Measurements from ENCODE around the gene WNT7B.

The WNT7B gene

GRCh38 chr22:45952151-45952550, 24.8 kb downstream of the WNT7B start:
- DNase-seq, result no peak

- DNase-seq, result no peak
Measured at GRCh38 chr22:45949891-45950290, 27.1 kb downstream of the WNT7B start.

GRCh38 chr22:45949258-45949870, 27.6 kb downstream of the WNT7B start:
- DNase-seq, result no peak

DNA sequence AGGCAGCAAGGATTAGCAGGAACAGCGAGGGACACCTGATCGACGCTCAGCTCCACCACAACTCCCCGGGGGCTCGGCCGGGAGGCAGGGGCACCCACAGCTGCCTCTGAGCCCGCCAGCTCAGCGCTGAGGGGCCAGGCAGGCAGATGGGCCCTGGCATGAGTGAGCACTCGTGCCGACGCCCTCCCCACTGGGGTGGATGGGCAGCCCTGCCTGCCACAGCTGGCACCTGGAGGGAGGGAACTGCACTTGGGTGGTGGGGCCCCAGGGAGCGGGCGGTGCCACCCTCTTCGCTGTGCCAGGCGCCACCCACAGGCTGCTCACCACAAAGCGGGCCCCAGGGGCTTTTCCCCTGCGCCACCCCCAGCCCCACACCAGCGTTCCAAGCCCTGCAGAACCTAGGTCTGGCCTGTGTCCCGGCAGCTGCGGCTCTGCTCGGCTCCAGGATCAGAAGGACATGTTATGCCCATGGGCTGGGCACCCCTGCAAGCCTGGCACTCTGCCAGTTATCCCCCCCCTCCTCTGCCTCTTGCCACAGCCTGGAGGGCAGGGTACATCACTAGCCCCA, 28.8 kb downstream of the WNT7B start:
- no peak for DNase-seq

DNA sequence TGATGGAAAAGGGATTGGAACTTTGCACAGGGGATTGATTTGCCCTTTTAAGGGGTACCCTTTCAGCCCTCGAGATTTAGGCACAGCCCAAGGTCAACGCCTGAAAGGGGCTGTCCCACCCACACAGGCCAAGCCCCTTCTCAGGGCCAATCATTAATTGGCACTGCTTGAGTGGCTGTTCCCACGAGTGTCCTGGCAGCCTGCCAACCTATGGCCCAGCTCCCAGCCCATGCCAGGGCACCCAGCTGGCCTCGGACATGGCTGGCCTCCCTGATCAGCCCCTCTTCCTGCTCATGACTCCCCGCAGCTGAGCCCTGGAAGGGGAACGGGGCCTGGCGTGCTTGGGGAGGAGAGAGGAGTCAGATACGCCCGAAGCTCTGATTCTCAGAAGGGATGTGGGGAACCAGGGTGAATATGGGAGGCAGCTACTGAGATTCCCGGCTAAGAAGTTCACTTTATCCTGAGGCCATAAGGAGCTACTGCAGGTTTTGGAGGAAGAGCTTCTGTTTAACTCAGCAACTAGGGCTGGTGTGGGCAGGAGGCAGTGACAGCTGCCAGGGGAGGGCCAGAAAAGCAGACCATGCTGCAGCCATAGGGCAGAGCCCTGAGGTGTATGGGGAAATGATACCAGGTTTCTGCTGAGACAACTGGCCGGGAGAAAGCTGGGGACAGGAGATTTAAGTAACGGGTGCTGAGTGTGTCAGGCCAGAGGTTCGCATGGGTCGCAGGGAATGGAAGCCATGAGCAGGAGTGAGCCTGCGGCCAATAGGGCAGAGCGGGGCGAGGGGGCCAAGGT, 30.0 kb downstream of the WNT7B start:
- no peak for DNase-seq

- DNase-seq, result no peak
Measured at GRCh38 chr22:45945621-45946106, 31.3 kb downstream of the WNT7B start.

GRCh38 chr22:45942787-45943493, 34.0 kb downstream of the WNT7B start:
- no peak for DNase-seq

DNA sequence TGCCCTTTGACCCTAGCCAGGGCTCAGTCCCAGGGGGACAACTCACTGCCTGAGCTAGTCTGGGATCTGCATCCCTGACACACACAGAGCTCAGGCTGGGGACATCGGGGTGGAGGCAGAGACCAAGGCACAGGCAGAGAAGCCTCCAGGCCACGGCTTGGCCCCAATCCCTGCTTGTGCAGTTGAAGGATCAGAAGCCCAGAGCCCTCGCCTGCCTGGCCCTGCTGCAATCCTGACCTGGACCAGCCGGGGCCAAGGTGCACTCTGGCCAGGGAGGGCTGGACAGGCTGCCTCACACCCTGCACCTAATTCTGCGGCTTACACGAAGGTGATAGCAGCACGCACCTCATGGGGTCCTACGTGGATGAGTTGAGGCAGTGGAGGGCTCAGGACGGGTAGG, 34.6 kb downstream of the WNT7B start:
- no peak for DNase-seq

- DNase-seq, result no peak
Measured at GRCh38 chr22:45938913-45939312, 38.0 kb downstream of the WNT7B start.

GRCh38 chr22:45937960-45938359, 39.0 kb downstream of the WNT7B start:
- DNase-seq, result no peak

GRCh38 chr22:45935573-45935972, 41.4 kb downstream of the WNT7B start:
- DNase-seq, result no peak

GRCh38 chr22:45934659-45935341, 42.2 kb downstream of the WNT7B start:
- no peak for DNase-seq

DNA sequence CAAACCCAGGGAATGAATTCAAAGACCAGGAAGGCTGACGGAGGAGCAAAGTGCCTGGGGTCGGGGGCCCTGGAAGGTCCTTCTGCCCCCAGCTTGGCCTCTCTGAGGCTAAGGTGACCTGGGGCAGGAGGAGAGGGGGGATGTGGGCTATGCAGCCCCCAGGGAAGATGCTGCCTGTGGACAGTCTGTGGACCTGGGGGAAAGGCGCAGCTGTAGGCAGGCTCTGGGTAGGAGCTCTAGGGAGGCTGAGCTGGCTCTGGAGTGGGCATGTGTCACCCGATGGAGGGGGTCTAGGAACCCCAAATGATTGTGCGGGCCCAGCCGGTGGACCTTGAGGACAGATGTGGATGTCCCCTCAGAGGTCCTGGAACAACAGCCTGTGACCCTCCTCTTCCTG, 42.8 kb downstream of the WNT7B start:
- DNase-seq, result no peak

- no peak for DNase-seq
Measured at GRCh38 chr22:45933506-45934167, 43.3 kb downstream of the WNT7B start.

- no peak for DNase-seq
Measured at GRCh38 chr22:45932071-45932470, 44.9 kb downstream of the WNT7B start.

GRCh38 chr22:45931042-45931441, 45.9 kb downstream of the WNT7B start:
- no peak for DNase-seq

DNA sequence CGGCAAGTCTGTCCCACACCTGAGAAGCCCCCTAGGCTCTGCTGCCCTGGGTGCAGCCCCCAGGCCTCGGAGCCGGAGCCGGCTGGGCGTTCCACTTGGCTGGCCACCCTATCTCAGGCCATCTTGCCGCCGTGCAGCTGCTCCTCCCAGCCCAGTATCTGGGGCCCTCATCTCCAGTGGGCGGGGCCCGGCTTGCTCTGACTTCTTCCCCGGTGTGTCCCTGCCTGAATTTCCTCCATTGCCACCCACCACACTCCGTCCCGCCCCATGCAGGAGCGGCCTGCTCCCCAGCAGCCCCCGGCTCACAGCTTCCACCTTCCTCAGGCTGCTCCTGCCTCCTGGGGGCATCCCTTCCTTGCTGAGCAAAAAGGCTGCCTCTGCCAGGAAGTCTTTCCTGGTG, 46.6 kb downstream of the WNT7B start:
- no peak for DNase-seq

GRCh38 chr22:45929649-45930048, 47.3 kb downstream of the WNT7B start:
- no peak for DNase-seq

- DNase-seq, result no peak
Measured at GRCh38 chr22:45928726-45929368, 48.1 kb downstream of the WNT7B start.

DNA sequence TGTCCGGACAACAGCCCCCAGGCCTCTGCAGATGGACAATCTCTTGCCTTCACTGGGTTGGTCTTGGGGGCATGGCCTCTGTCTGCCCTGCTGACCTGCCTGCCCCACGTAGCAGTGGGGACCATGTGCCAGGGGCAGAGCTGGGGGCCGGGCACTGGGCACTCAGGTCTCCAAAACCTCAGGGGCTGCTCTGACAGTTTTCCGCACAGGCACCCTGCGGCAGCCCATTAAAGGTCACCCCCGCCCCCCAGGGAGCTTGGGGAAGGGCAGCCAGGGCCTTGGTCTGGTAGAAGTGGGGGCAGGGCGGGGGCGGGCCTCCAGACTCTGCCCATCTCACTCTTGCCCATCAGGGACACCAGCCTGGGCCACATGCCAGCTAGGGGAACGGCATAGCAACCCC, 49.9 kb downstream of the WNT7B start:
- no peak for DNase-seq

DNA sequence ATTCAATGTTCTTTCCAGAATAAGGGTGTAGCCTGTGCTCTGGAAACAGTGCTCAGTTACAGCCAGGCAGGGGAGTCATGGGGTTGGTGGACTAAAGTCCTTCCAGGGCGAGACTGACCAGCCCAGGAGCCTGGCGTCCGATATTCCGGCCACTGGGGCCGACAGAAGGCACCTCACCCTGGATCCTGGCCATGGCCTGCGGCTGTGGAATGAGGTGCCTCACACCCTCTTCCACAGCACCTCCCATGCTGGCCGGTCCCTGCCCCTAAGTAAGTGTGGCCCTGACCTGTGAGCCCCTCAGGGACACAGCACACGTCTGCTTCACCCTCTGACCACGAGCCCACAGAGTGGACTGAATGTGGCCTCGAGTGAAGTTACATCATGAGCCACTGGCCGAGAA, 50.5 kb downstream of the WNT7B start:
- no peak for DNase-seq
